Endodermal cell (in vitro differentiated cells): ENCODE data around the gene CD6. TPM values are rescaled to one million over a fixed set of nuclear protein-coding genes. Genes with fewer than 3 reads are reported as not detected.

Source experiments
- DNase-seq: peaks from one replicate; pipeline ENCODE4 v3.0.0-alpha.2; 2017
- H3K27ac ChIP-seq: 2 replicates; pipeline ENCODE4 v1.5.1; 2013; ENCODE audit warnings: mild to moderate bottlenecking, low read depth, low read length, moderate library complexity
- H3K27me3 ChIP-seq: 2 replicates; pipeline ENCODE4 v1.6.1; 2013; ENCODE audit warnings: mild to moderate bottlenecking, low read length, moderate library complexity; ENCODE audit not compliant: insufficient read depth, control insufficient read depth, poor library complexity, severe bottlenecking
- H3K36me3 ChIP-seq: 2 replicates; pipeline ENCODE4 v1.7.0; 2013; ENCODE audit warnings: mild to moderate bottlenecking, low read length, moderate library complexity; ENCODE audit not compliant: control insufficient read depth, insufficient read depth
- H3K4me1 ChIP-seq: one replicate; pipeline ENCODE4 v1.7.0; 2013; ENCODE audit warnings: low read length; ENCODE audit not compliant: control insufficient read depth, insufficient read depth
- H3K4me3 ChIP-seq: 2 replicates; pipeline ENCODE4 v1.5.1; 2013; ENCODE audit warnings: mild to moderate bottlenecking, low read length, moderate library complexity
- H3K9ac ChIP-seq: 2 replicates; pipeline ENCODE4 v1.6.1; 2013; ENCODE audit warnings: mild to moderate bottlenecking, low read length, moderate library complexity; ENCODE audit not compliant: poor library complexity, severe bottlenecking; ENCODE audit errors: extremely low read depth
- H3K9me3 ChIP-seq: 2 replicates; pipeline ENCODE4 v1.6.1; 2013; ENCODE audit warnings: mild to moderate bottlenecking, low read length, moderate library complexity; ENCODE audit not compliant: control insufficient read depth
- H3K27ac Mint-ChIP-seq: 2 replicates; pipeline ENCODE4 v1.8.0; 2020; ENCODE audit warnings: mixed read lengths
- H3K27me3 Mint-ChIP-seq: 2 replicates; pipeline ENCODE4 v1.8.0; 2021; ENCODE audit warnings: mild to moderate bottlenecking, mixed read lengths; ENCODE audit not compliant: insufficient read depth
- H3K36me3 Mint-ChIP-seq: 2 replicates; pipeline ENCODE4 v1.8.0; 2020; ENCODE audit warnings: low read depth, mixed read lengths
- H3K4me1 Mint-ChIP-seq: 2 replicates; pipeline ENCODE4 v1.8.0; 2020; ENCODE audit warnings: mixed read lengths
- H3K4me3 Mint-ChIP-seq: 2 replicates; pipeline ENCODE4 v1.8.0; 2020; ENCODE audit warnings: mild to moderate bottlenecking, moderate library complexity, mixed read lengths
- H3K9me3 Mint-ChIP-seq: 2 replicates; pipeline ENCODE4 v1.8.0; 2020; ENCODE audit warnings: mild to moderate bottlenecking, mixed read lengths
- CTCF ChIP-seq: fragments of 200-600 bp; sonication (generic); conservative IDR thresholded peaks from 2 replicates; pipeline ENCODE4 v1.5.0; 2021; ENCODE audit warnings: antibody characterized with exemption, mild to moderate bottlenecking
- WGBS, 2 experiments: methylation state at CpG; one replicate each; pipeline versions ENCODE4 v1.1.5 to v1.1.7; 2013; ENCODE audit warnings: missing lambda C conversion rate in 2 of 2, mixed read lengths in 1 of 2; ENCODE audit not compliant: insufficient coverage in 1 of 2, insufficient read length in 1 of 2; 5-methylcytosine and 5-hydroxymethylcytosine counted together
- total RNA-seq, 2 donors: library from RNA; stranded (reverse); fragmentation: NEBNext Ultra II Directional in 1 of 2; extraction: Animal tissue kit (Norgen Biotek cat#: 25700) in 1 of 2; gene quantifications; 2 replicates in 1 of 2; 3 replicates in 1 of 2; pipeline ENCODE4 v1.2.1, GENCODE V29; 2021

Gene CD6
- total RNA-seq, 2 donors from 2014 or later, result 1.5 to 1.6 TPM

DNA sequence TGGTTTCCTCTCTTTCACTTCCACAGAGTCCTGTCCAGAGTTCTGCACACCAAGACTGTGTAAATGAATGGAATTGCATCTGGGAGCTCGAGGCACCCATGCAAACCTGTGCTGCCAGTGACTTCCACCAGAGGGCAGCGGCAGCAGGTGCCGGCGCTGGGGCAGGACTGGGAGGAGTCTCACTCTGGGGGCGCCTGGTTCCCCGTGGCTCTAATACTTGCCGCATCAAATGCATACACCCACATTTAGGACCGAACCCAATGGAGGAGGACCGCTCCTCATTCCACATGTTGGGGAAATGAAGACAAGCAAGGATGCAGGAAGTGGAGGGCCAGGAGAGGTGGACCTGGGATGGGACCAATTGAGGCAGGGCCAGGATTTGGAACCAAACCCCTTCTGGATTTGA is 1.1 kb upstream of the CD6 start:
- 39 to 63% methylated on average over 1 to 9 of the region's 9 CpGs for WGBS, 2 experiments
- H3K4me3 Mint-ChIP-seq, result no peak overlapping the region
- peak; percentile 90 for TF ChIP-seq CTCF
- peaks cover 24% of the 10 kb centered on the region for H3K27me3 ChIP-seq
- no peak overlapping the region for H3K4me3 ChIP-seq
- no peak overlapping the region for H3K27ac ChIP-seq
- no peaks in the 10 kb centered on the region for H3K4me1 ChIP-seq
- peaks cover 28% of the 10 kb centered on the region for H3K27me3 Mint-ChIP-seq
- peaks cover 9% of the 10 kb centered on the region for H3K9me3 ChIP-seq
- H3K27ac Mint-ChIP-seq, result no peak overlapping the region
- no peaks in the 10 kb centered on the region for H3K36me3 ChIP-seq
- no peak overlapping the region for H3K9ac ChIP-seq
- H3K4me1 Mint-ChIP-seq, result peaks cover 5% of the 10 kb centered on the region
- peak; percentile 85 for DNase-seq
- peaks cover 10% of the 10 kb centered on the region for H3K9me3 Mint-ChIP-seq
- H3K36me3 Mint-ChIP-seq, result peaks cover 2% of the 10 kb centered on the region

GRCh38 chr11:60970890-60971289 is 590 bp upstream of the CD6 start:
- Histone ChIP-seq H3K4me1 (no peaks in the 10 kb centered on the region), H3K36me3 (no peaks in the 10 kb centered on the region), H3K27ac (no peak overlapping the region), H3K4me3 (no peak overlapping the region), H3K27me3 (peaks cover 22% of the 10 kb centered on the region), H3K9ac (no peak overlapping the region), H3K9me3 (peaks cover 9% of the 10 kb centered on the region)
- DNase-seq, result no peak
- Mint-ChIP-seq H3K4me1 (peaks cover 5% of the 10 kb centered on the region), H3K27me3 (peaks cover 25% of the 10 kb centered on the region), H3K9me3 (peaks cover 10% of the 10 kb centered on the region), H3K27ac (no peak overlapping the region), H3K36me3 (peaks cover 2% of the 10 kb centered on the region), H3K4me3 (no peak overlapping the region)
- no peak for TF ChIP-seq CTCF
- WGBS, 2 experiments, result 87 to 100% methylated on average over 4 to 5 of the region's 5 CpGs

GRCh38 chr11:60972182-60973030 is 926 bp downstream of the CD6 start:
- WGBS, 2 experiments, result 91 to 96% methylated on average over 8 to 15 of the region's 15 CpGs
- peaks cover 9% of the 10 kb centered on the region for H3K27me3 ChIP-seq
- Mint-ChIP-seq H3K27me3 (peaks cover 12% of the 10 kb centered on the region), H3K4me3 (no peak overlapping the region), H3K9me3 (peaks cover 7% of the 10 kb centered on the region), H3K4me1 (peaks cover 5% of the 10 kb centered on the region), H3K36me3 (peaks cover under 1% of the 10 kb centered on the region), H3K27ac (no peak overlapping the region)
- H3K9me3 ChIP-seq, result peaks cover 9% of the 10 kb centered on the region
- H3K36me3 ChIP-seq, result no peaks in the 10 kb centered on the region
- no peak for TF ChIP-seq CTCF
- peak; percentile 34 for DNase-seq
- no peak overlapping the region for H3K4me3 ChIP-seq
- no peak overlapping the region for H3K27ac ChIP-seq
- no peak overlapping the region for H3K9ac ChIP-seq
- H3K4me1 ChIP-seq, result no peaks in the 10 kb centered on the region
